ENCODE measurements around the gene SDK2. TPM values are rescaled to one million over a fixed set of nuclear protein-coding genes. Genes with fewer than 3 reads are reported as not detected.

SDK2 gene
- total and polyA plus RNA-seq, 11 donors, result 0.84 to 4.0 (median 2.6) TPM

DNA sequence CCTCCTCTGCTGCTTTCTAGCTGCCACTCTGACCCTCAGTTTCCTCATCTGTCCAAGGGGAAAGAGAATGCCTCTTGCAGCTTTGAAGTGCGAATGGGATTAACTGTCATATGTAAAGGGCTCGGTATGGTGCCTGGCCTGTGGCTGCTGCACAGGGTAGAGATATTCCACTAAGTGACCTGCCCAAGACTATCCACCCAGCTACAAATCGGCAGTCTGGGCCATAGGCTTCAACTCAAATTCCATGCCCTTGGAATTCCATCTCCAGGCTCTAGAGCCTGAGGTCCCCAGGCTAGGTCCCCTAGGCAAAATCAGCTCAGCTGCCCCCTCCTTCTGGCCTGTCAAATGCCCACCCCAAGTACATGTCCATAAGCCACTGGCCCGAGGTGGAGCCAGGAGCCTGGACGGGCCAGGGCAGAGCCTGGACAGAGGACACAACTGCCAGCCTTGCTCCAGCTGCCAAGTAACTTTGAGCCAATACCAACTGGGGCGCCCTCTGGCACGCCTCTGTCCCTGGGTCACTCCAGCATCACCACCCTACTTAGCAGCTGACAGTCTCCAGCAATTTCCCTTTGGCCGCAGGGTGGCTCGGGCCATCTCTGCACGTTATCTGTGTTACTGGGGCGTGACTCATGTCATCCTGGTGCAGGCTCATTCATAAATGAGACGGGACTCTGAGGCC, 57.2 kb downstream of the SDK2 start:
- WGBS, 4 donors, result 53 to 67% (median 54%) methylated on average over 10 to 12 of the region's 12 CpGs
- ATAC-seq, result peak; percentile 80 to 96 (median 91)

GRCh38 chr17:73586275-73586832, 57.9 kb downstream of the SDK2 start:
- Histone ChIP-seq H3K4me1 (peaks cover 0 to 8% (median 0%) of the 10 kb centered on the region in 12 donors), H3K36me3 (no peaks in the 10 kb centered on the region), H3K9me3 (no peaks in the 10 kb centered on the region), H3K4me3 (no peak overlapping the region), H3K27ac (no peak overlapping the region), H3K27me3 (no peaks in the 10 kb centered on the region)
- intact Hi-C loops (cut with DNase I), result loop anchor here in 3 of 10 donors (5.0 to 10.0 kb wide), 3 partner anchors 61 to 159 kb away; no protein-coding TSS in a partner anchor
- WGBS, 4 donors, result 64 to 71% (median 68%) methylated on average over 16 of the region's 16 CpGs
- DNase-seq, result no peak
- TF ChIP-seq, protein P1, sequence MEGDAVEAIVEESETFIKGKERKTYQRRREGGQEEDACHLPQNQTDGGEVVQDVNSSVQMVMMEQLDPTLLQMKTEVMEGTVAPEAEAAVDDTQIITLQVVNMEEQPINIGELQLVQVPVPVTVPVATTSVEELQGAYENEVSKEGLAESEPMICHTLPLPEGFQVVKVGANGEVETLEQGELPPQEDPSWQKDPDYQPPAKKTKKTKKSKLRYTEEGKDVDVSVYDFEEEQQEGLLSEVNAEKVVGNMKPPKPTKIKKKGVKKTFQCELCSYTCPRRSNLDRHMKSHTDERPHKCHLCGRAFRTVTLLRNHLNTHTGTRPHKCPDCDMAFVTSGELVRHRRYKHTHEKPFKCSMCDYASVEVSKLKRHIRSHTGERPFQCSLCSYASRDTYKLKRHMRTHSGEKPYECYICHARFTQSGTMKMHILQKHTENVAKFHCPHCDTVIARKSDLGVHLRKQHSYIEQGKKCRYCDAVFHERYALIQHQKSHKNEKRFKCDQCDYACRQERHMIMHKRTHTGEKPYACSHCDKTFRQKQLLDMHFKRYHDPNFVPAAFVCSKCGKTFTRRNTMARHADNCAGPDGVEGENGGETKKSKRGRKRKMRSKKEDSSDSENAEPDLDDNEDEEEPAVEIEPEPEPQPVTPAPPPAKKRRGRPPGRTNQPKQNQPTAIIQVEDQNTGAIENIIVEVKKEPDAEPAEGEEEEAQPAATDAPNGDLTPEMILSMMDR (IDR thresholded peaks at IDR 0.05), result no peak
- TF ChIP-seq POLR2A (IDR thresholded peaks at IDR 0.05), result no peak
- ATAC-seq, result no peak

More for the DNA sequence above, 57.2 kb downstream of the SDK2 start:
- peak; percentile 43 to 78 (median 66) for DNase-seq
- H3K36me3 ChIP-seq, result no peaks in the 10 kb centered on the region
- TF ChIP-seq, protein P1 (IDR thresholded peaks at IDR 0.05), result peak in 2 of 12 donors; percentile 18 to 20
- TF ChIP-seq POLR2A (IDR thresholded peaks at IDR 0.05), result no peak
- no peaks in the 10 kb centered on the region for H3K27me3 ChIP-seq
- H3K4me3 ChIP-seq, result no peak overlapping the region
- peaks cover 0 to 12% (median 1%) of the 10 kb centered on the region in 12 donors for H3K4me1 ChIP-seq
- intact Hi-C loops (cut with DNase I), result loop anchor here in 3 of 10 donors (5.0 to 10.0 kb wide), 3 partner anchors 60 to 160 kb away; no protein-coding TSS in a partner anchor
- no peaks in the 10 kb centered on the region for H3K9me3 ChIP-seq
- H3K27ac ChIP-seq, result no peak overlapping the region

GRCh38 chr17:73585583-73585982, 58.7 kb downstream of the SDK2 start:
- peaks cover 0 to 8% (median 0%) of the 10 kb centered on the region in 12 donors for H3K4me1 ChIP-seq
- intact Hi-C loops (cut with DNase I), result loop anchor here in 3 of 10 donors (5.0 to 10.0 kb wide), 3 partner anchors 62 to 158 kb away; no protein-coding TSS in a partner anchor
- H3K4me3 ChIP-seq, result no peak overlapping the region
- H3K36me3 ChIP-seq, result no peaks in the 10 kb centered on the region
- H3K27me3 ChIP-seq, result no peaks in the 10 kb centered on the region
- no peaks in the 10 kb centered on the region for H3K9me3 ChIP-seq
- WGBS, 4 donors, result 84 to 94% (median 89%) methylated on average over 5 of the region's 5 CpGs
- no peak for DNase-seq
- ATAC-seq, result no peak
- TF ChIP-seq, protein P1 (IDR thresholded peaks at IDR 0.05), result no peak
- TF ChIP-seq POLR2A (IDR thresholded peaks at IDR 0.05), result no peak
- H3K27ac ChIP-seq, result no peak overlapping the region

GRCh38 chr17:73584987-73585386, 59.3 kb downstream of the SDK2 start:
- H3K27me3 ChIP-seq, result no peaks in the 10 kb centered on the region
- no peaks in the 10 kb centered on the region for H3K36me3 ChIP-seq
- peaks cover 0 to 8% (median 0%) of the 10 kb centered on the region in 12 donors for H3K4me1 ChIP-seq
- H3K4me3 ChIP-seq, result no peak overlapping the region
- WGBS, 4 donors, result 97 to 100% (median 99%) methylated on average over 4 to 5 of the region's 5 CpGs
- no peak overlapping the region for H3K27ac ChIP-seq
- ATAC-seq, result no peak
- DNase-seq, result no peak
- intact Hi-C loops (cut with DNase I), result loop anchor here in 3 of 10 donors (5.0 to 10.0 kb wide), 3 partner anchors 62 to 158 kb away; no protein-coding TSS in a partner anchor
- H3K9me3 ChIP-seq, result no peaks in the 10 kb centered on the region
- TF ChIP-seq POLR2A (IDR thresholded peaks at IDR 0.05), result no peak
- TF ChIP-seq, protein P1 (IDR thresholded peaks at IDR 0.05), result no peak
